KOPT-K1 (cell line): ENCODE results near the gene HAPSTR1.

Experiments used
- H3K27ac ChIP-seq: fragments of 200-600 bp; sonication (generic); 2 replicates; pipeline ENCODE4 v1.5.1; 2016; ENCODE audit warnings: antibody characterized with exemption, mild to moderate bottlenecking, low read depth, low read length; ENCODE audit not compliant: poor library complexity, severe bottlenecking
- H3K36me3 ChIP-seq: fragments of 200-600 bp; sonication (generic); 2 replicates; pipeline ENCODE4 v1.5.1; 2017; ENCODE audit warnings: antibody characterized with exemption, mild to moderate bottlenecking, low read length, moderate library complexity; ENCODE audit not compliant: insufficient read depth
- H3K9me3 ChIP-seq: fragments of 200-600 bp; sonication (generic); 2 replicates; pipeline ENCODE4 v1.5.1; 2017; ENCODE audit warnings: antibody characterized with exemption, low read length, mild to moderate bottlenecking; ENCODE audit not compliant: insufficient read depth, poor library complexity, severe bottlenecking

The HAPSTR1 gene

GRCh38 chr16:9138021-9138680 lies 46.7 kb downstream of the HAPSTR1 start:
- Histone ChIP-seq H3K27ac (no peak overlapping the region), H3K36me3 (no peaks in the 10 kb centered on the region), H3K9me3 (no peaks in the 10 kb centered on the region)

GRCh38 chr16:9138731-9139501 lies 47.5 kb downstream of the HAPSTR1 start:
- H3K36me3 ChIP-seq: no peaks in the 10 kb centered on the region
- H3K9me3 ChIP-seq: no peaks in the 10 kb centered on the region
- no peak overlapping the region for H3K27ac ChIP-seq

GRCh38 chr16:9139965-9140364 lies 48.5 kb downstream of the HAPSTR1 start:
- Histone ChIP-seq H3K36me3 (no peaks in the 10 kb centered on the region), H3K9me3 (no peaks in the 10 kb centered on the region), H3K27ac (no peak overlapping the region)
